Measurements from ENCODE around the gene ZDHHC11. TPM values are rescaled to one million over a fixed set of nuclear protein-coding genes. Genes with fewer than 3 reads are reported as not detected.

The ZDHHC11 gene
- total and polyA plus RNA-seq, 2 experiments from 2014 or later, result 8.0 to 29.1 TPM

DNA sequence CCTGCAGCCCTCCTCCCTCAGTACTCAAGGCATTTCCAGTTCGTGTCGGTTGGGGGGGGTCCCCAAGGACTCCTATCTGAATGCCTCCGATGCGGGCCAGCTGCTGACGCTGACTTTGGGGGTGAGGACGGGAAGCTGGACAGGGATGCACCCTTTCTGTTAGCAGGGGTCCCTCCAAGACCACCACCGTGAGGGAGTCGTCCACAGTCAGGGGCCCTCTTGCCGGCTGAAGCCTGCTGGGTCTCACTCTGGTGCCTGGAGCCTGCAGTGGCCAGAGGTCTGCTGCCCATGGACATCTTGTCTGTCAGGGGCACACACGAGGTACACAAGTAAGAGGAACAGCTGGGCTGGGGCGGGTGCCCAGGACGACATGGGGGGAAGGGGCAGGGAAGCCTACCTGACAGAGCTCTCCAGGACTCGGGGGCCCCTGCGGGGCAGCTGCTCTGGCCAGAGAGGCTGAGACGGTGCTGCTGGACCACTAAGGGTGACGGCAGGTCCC is 9.1 kb upstream of the ZDHHC11 start:
- Mint-ChIP-seq H3K9me3 (no peaks in the 10 kb centered on the region; the same call in 2 of the 3 replicates), H3K4me1 (no peaks in the 10 kb centered on the region), H3K27ac (no peak overlapping the region), H3K36me3 (ENCODE audit: low read depth) (peaks cover 20% of the 10 kb centered on the region), H3K4me3 (no peak overlapping the region), H3K27me3 (ENCODE audit: insufficient read depth, low read depth, poor library complexity) (peaks cover 12% of the 10 kb centered on the region)
- Histone ChIP-seq H3K4me2 (no peak overlapping the region), H3K79me2 (replicated peaks; ENCODE audit: insufficient read depth) (no peaks in the 10 kb centered on the region), H3K4me3 (no peak overlapping the region), H3K9me2 (ENCODE audit: insufficient read depth) (no peaks in the 10 kb centered on the region), H3K36me3 (ENCODE audit: insufficient read depth) (peaks cover 4% of the 10 kb centered on the region; the same call in 1 of the 2 replicates), H3K27me3 (ENCODE audit: insufficient read depth) (no peaks in the 10 kb centered on the region), H3K27ac (ENCODE audit: low read depth) (no peak overlapping the region), H3F3A (replicated peaks; ENCODE audit: low read depth) (no peaks in the 10 kb centered on the region), H4K20me1 (replicated peaks; ENCODE audit: insufficient read depth) (no peaks in the 10 kb centered on the region; the same call in 1 of the 2 replicates), H3K4me1 (ENCODE audit: insufficient read depth) (no peaks in the 10 kb centered on the region), H2AFZ (no peak overlapping the region)
- DNase-seq (ENCODE audit: low spot score) (no peak), ATAC-seq (no peak)
- TF ChIP-seq, protein P1, sequence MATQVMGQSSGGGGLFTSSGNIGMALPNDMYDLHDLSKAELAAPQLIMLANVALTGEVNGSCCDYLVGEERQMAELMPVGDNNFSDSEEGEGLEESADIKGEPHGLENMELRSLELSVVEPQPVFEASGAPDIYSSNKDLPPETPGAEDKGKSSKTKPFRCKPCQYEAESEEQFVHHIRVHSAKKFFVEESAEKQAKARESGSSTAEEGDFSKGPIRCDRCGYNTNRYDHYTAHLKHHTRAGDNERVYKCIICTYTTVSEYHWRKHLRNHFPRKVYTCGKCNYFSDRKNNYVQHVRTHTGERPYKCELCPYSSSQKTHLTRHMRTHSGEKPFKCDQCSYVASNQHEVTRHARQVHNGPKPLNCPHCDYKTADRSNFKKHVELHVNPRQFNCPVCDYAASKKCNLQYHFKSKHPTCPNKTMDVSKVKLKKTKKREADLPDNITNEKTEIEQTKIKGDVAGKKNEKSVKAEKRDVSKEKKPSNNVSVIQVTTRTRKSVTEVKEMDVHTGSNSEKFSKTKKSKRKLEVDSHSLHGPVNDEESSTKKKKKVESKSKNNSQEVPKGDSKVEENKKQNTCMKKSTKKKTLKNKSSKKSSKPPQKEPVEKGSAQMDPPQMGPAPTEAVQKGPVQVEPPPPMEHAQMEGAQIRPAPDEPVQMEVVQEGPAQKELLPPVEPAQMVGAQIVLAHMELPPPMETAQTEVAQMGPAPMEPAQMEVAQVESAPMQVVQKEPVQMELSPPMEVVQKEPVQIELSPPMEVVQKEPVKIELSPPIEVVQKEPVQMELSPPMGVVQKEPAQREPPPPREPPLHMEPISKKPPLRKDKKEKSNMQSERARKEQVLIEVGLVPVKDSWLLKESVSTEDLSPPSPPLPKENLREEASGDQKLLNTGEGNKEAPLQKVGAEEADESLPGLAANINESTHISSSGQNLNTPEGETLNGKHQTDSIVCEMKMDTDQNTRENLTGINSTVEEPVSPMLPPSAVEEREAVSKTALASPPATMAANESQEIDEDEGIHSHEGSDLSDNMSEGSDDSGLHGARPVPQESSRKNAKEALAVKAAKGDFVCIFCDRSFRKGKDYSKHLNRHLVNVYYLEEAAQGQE (IDR thresholded peaks at IDR 0.05; ENCODE audit: unreplicated experiment), result no peak
- TF ChIP-seq NANOG (IDR thresholded peaks at IDR 0.05; ENCODE audit: borderline replicate concordance) (no peak), CREB1 (CRISPR knock-in tag; IDR thresholded peaks at IDR 0.05; ENCODE audit: low read depth) (no peak), JUNB (IDR thresholded peaks at IDR 0.05; ENCODE audit: unreplicated experiment) (no peak), ZNF331 (CRISPR knock-in tag; IDR thresholded peaks at IDR 0.05; ENCODE audit: low read depth) (no peak), POLR2AphosphoS5 (IDR thresholded peaks at IDR 0.05; ENCODE audit: low read depth) (no peak), EZH2 (IDR thresholded peaks at IDR 0.05; ENCODE audit: low read depth, unreplicated experiment) (no peak), ZNF114 (CRISPR knock-in tag; IDR thresholded peaks at IDR 0.05) (no peak)
- TF ChIP-seq, protein P2, sequence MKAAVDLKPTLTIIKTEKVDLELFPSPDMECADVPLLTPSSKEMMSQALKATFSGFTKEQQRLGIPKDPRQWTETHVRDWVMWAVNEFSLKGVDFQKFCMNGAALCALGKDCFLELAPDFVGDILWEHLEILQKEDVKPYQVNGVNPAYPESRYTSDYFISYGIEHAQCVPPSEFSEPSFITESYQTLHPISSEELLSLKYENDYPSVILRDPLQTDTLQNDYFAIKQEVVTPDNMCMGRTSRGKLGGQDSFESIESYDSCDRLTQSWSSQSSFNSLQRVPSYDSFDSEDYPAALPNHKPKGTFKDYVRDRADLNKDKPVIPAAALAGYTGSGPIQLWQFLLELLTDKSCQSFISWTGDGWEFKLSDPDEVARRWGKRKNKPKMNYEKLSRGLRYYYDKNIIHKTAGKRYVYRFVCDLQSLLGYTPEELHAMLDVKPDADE (IDR thresholded peaks at IDR 0.05), result no peak
- TF ChIP-seq, protein P3, sequence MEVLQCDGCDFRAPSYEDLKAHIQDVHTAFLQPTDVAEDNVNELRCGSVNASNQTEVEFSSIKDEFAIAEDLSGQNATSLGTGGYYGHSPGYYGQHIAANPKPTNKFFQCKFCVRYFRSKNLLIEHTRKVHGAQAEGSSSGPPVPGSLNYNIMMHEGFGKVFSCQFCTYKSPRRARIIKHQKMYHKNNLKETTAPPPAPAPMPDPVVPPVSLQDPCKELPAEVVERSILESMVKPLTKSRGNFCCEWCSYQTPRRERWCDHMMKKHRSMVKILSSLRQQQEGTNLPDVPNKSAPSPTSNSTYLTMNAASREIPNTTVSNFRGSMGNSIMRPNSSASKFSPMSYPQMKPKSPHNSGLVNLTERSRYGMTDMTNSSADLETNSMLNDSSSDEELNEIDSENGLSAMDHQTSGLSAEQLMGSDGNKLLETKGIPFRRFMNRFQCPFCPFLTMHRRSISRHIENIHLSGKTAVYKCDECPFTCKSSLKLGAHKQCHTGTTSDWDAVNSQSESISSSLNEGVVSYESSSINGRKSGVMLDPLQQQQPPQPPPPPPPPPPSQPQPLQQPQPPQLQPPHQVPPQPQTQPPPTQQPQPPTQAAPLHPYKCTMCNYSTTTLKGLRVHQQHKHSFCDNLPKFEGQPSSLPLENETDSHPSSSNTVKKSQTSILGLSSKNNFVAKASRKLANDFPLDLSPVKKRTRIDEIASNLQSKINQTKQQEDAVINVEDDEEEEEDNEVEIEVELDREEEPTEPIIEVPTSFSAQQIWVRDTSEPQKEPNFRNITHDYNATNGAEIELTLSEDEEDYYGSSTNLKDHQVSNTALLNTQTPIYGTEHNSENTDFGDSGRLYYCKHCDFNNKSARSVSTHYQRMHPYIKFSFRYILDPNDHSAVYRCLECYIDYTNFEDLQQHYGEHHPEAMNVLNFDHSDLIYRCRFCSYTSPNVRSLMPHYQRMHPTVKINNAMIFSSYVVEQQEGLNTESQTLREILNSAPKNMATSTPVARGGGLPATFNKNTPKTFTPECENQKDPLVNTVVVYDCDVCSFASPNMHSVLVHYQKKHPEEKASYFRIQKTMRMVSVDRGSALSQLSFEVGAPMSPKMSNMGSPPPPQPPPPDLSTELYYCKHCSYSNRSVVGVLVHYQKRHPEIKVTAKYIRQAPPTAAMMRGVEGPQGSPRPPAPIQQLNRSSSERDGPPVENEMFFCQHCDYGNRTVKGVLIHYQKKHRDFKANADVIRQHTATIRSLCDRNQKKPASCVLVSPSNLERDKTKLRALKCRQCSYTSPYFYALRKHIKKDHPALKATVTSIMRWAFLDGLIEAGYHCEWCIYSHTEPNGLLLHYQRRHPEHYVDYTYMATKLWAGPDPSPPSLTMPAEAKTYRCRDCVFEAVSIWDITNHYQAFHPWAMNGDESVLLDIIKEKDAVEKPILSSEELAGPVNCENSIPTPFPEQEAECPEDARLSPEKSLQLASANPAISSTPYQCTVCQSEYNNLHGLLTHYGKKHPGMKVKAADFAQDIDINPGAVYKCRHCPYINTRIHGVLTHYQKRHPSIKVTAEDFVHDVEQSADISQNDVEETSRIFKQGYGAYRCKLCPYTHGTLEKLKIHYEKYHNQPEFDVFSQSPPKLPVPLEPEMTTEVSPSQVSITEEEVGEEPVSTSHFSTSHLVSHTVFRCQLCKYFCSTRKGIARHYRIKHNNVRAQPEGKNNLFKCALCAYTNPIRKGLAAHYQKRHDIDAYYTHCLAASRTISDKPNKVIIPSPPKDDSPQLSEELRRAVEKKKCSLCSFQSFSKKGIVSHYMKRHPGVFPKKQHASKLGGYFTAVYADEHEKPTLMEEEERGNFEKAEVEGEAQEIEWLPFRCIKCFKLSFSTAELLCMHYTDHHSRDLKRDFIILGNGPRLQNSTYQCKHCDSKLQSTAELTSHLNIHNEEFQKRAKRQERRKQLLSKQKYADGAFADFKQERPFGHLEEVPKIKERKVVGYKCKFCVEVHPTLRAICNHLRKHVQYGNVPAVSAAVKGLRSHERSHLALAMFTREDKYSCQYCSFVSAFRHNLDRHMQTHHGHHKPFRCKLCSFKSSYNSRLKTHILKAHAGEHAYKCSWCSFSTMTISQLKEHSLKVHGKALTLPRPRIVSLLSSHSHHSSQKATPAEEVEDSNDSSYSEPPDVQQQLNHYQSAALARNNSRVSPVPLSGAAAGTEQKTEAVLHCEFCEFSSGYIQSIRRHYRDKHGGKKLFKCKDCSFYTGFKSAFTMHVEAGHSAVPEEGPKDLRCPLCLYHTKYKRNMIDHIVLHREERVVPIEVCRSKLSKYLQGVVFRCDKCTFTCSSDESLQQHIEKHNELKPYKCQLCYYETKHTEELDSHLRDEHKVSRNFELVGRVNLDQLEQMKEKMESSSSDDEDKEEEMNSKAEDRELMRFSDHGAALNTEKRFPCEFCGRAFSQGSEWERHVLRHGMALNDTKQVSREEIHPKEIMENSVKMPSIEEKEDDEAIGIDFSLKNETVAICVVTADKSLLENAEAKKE (CRISPR knock-in tag; IDR thresholded peaks at IDR 0.05), result no peak
